ENCODE data around the gene FAF2. TPM values are rescaled to one million over a fixed set of nuclear protein-coding genes. Genes with fewer than 3 reads are reported as not detected.

The FAF2 gene
- total RNA-seq, 1 experiment from 2014 or later, result 32.1 TPM

GRCh38 chr5:176530983-176531901 lies 83.1 kb downstream of the FAF2 start:
- DNase-seq (ENCODE audit: low read depth), result peak; percentile 46

- no peak for DNase-seq (ENCODE audit: low read depth)
These were observed 83.8 kb downstream of the FAF2 start for GRCh38 chr5:176531902-176532493.

GRCh38 chr5:176532795-176533194 lies 84.6 kb downstream of the FAF2 start:
- no peak for DNase-seq (ENCODE audit: low read depth)

GRCh38 chr5:176533390-176533789 lies 85.2 kb downstream of the FAF2 start:
- DNase-seq (ENCODE audit: low read depth), result no peak

- DNase-seq (ENCODE audit: low read depth), result no peak
These were observed 85.9 kb downstream of the FAF2 start for GRCh38 chr5:176533894-176534611.

- DNase-seq (ENCODE audit: low read depth), result no peak
These were observed 86.5 kb downstream of the FAF2 start for GRCh38 chr5:176534640-176535039.

- no peak for DNase-seq (ENCODE audit: low read depth)
These were observed 87.0 kb downstream of the FAF2 start for GRCh38 chr5:176535101-176535663.

GRCh38 chr5:176535664-176536131 lies 87.5 kb downstream of the FAF2 start:
- no peak for DNase-seq (ENCODE audit: low read depth)

GRCh38 chr5:176536132-176536901 lies 88.1 kb downstream of the FAF2 start:
- peak; percentile 78 for DNase-seq (ENCODE audit: low read depth)

- peak; percentile 94 for DNase-seq (ENCODE audit: low read depth)
These were observed 88.8 kb downstream of the FAF2 start, which contains the start of gene RNF44 for GRCh38 chr5:176536902-176537553. Gene RNF44 (minus strand): TSS chr5:176537402. CDS start chr5:176532472, 4,930 bp downstream.

GRCh38 chr5:176537554-176538229 lies 89.5 kb downstream of the FAF2 start:
- peak; percentile 98 for DNase-seq (ENCODE audit: low read depth)

- no peak for DNase-seq (ENCODE audit: low read depth)
These were observed 90.2 kb downstream of the FAF2 start for GRCh38 chr5:176538230-176538988.

- no peak for DNase-seq (ENCODE audit: low read depth)
These were observed 90.8 kb downstream of the FAF2 start for GRCh38 chr5:176538989-176539384.

- DNase-seq (ENCODE audit: low read depth), result no peak
These were observed 92.3 kb downstream of the FAF2 start for GRCh38 chr5:176540476-176540899.

GRCh38 chr5:176540956-176541337 lies 92.8 kb downstream of the FAF2 start:
- no peak for DNase-seq (ENCODE audit: low read depth)

GRCh38 chr5:176541338-176542134 lies 93.4 kb downstream of the FAF2 start:
- no peak for DNase-seq (ENCODE audit: low read depth)

- no peak for DNase-seq (ENCODE audit: low read depth)
These were observed 94.0 kb downstream of the FAF2 start for GRCh38 chr5:176542135-176542595.

All from RPMI7951 (cell line).